GM19455 (cell line): ENCODE results near the gene MYO1C.
"Not testable (repeated sequence)": the region's sequence is repeated elsewhere in the genome, so short reads cannot be mapped to it uniquely, and the experiment has no call there.

ENCODE experiments used
- ATAC-seq: cut with Tn5 transposase; IDR thresholded peaks from one replicate; pipeline ENCODE4 v1.9.1; 2021; ENCODE audit not compliant: unreplicated experiment

Gene MYO1C

DNA sequence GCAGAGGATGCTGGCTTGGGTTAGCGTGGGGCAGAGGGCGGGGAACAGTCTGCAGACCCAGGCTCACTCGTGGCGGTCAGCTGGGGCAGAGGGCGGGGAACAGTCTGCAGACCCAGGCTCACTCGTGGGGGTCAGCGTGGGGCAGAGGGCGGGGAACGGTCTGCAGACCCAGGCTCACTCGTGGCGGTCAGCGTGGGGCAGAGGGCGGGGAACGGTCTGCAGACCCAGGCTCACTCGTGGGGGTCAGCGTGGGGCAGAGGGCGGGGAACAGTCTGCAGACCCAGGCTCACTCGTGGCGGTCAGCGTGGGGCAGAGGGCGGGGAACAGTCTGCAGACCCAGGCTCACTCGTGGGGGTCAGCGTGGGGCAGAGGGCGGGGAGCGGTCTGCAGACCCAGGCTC lies 16.2 kb upstream of the MYO1C start:
- not testable (repeated sequence) for ATAC-seq

DNA sequence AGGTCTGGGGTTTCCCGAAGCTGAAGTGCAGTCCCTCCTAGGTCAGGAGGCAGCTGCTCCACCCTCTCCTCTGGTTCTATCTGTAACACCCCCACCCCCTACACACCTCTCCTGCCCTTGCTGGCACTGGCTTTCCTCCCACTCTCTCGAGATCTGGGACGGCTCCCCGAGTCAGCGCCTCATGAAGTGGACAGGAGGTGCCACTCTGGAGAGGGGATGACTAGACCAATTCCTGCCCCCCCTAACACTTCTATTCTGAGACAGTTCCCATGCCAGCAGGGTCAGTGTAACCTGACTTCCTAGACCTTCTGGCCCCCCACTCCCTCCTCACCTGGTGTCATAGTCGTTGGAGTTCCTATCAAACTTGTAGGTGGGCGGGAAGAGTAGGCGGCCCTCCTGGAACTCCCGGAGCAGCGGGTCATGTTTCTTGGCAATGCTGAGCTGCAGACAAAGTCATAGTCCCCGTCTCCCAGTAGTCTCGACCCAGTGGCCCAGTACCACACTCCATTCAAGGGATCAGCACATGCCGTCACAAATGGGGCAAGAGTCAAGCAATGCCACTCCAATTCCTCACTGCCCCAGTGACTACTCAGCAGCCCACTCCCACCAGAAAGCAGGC lies 14.3 kb upstream of the MYO1C start:
- ATAC-seq, result no peak

DNA sequence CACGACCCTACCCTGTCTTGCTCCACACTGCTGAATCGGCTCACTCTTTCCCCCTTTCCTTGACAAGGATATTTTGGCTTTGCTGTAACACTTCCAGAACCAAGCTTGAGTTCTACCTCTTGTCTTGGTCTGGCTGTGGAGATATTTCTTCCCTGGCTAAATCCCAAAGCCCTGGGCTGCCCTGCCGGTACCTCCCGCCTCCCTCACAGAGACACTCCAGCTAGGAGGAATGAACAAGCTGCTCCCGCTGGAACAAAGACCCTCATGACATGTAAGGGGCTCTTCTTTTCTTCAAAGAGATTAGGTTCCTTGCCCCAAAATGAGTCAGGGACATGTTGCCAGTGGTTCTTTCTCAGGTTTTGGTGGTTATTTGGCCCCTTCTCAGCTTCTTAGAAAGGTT lies 13.1 kb upstream of the MYO1C start:
- no peak for ATAC-seq

DNA sequence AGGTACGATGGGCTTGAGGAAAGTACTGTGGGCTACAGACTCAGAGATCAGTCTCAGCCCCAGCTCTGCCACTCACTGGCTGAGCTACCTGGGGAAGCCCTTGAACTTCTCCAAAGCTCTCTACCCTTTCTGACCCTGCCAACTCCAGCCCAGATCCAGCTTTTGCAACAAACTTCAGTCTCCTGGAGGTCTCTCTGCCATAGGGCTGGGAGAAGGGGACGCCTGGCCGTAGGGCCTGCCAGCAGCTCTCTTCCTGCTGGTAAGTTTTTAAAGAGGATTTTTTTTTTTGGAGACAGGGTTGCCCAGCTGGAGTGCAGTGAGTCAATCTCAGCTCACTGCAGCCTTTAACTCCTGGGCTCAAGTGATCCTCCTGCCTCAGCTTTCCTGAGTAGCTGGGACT lies 12.4 kb upstream of the MYO1C start:
- ATAC-seq, result no peak

DNA sequence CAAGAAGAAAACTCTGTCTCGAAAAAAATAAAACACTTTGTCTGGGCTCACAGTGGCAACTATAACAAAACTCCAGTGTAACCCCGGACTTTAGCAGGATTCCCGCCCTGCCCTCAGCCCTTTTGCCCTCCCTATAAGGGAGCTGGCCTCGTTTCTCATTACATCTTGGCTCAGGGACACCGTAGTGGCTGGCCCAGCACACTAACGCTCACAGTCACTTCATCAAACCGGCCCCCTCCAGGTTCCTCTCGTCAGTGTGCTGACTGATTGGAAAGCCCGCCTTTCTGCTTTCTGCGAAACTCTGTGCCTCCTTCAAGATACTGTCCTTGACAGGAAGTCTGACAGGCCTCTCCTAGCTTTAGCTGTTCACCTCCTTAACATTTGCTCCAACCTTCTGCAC lies 11.2 kb upstream of the MYO1C start:
- no peak for ATAC-seq

DNA sequence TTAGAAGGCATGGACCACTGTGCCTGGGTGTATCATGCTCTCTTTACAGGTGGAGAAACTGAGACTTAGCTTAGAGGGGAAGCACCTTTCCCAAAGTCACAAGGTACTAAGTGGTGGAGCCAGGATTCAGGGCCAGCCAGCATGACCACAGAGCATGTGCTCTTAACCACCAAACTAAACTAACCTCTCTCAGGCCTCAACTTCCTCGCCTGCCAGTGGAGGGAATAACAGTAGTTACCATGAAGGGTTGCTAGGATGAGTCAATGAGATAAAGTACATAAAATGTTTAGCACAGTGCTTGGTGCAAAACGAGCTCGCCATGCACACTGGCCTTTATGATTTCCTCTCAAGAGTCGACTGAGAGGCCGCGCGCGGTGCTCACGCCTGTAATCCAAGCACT lies 6.4 kb upstream of the MYO1C start:
- ATAC-seq, result no peak

- no peak for ATAC-seq
These were observed 5.7 kb upstream of the MYO1C start for GRCh38 chr17:1498233-1498632.

GRCh38 chr17:1497831-1498230 lies 5.3 kb upstream of the MYO1C start:
- ATAC-seq, result no peak

GRCh38 chr17:1496869-1497268 lies 4.4 kb upstream of the MYO1C start:
- no peak for ATAC-seq

GRCh38 chr17:1495265-1495989 lies 2.9 kb upstream of the MYO1C start:
- ATAC-seq, result no peak

DNA sequence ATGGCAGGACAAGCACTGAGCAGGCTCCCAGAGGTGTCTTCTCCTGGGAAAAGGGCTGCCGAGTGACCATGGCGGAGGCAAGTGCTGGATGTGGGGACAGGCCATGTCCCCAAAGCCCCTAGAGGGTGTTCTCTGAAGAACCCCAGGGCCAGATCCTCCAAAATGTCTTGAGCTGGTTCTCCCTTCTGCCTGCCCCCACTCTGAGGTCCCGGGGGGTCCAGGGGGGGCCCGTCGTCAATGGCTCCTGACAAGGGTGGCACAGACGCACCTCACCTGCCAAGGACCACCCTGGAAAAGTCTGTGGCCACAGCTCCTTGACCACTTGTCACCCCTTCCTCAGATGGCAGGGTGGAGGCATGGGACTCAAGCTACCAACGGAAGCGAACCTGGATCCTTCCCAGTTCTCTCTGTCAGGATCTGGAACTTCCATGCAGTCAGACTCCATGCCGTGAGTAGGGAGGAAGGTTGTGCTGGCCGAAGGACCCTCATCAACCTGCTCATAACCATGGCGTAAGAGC lies 2.3 kb upstream of the MYO1C start:
- ATAC-seq, result no peak

DNA sequence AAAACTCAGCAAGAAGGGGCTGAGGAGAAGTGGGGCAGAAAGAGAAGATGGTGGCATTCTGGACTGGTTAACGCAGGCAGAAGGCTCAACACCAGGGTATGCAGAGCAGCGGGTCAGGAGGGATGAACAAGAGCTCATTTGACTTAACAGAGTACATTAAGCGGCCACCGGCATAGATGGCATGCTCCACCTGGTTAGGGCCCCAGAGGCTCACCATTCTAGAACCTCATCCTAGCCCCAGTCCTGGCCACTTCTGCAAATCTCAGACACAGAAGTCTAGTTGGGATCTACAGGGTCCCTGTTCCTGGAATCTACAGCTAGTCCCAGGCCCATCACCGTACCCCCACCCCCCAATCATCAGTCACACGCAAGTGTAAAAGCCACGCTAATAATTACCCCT lies 1.7 kb upstream of the MYO1C start:
- no peak for ATAC-seq

DNA sequence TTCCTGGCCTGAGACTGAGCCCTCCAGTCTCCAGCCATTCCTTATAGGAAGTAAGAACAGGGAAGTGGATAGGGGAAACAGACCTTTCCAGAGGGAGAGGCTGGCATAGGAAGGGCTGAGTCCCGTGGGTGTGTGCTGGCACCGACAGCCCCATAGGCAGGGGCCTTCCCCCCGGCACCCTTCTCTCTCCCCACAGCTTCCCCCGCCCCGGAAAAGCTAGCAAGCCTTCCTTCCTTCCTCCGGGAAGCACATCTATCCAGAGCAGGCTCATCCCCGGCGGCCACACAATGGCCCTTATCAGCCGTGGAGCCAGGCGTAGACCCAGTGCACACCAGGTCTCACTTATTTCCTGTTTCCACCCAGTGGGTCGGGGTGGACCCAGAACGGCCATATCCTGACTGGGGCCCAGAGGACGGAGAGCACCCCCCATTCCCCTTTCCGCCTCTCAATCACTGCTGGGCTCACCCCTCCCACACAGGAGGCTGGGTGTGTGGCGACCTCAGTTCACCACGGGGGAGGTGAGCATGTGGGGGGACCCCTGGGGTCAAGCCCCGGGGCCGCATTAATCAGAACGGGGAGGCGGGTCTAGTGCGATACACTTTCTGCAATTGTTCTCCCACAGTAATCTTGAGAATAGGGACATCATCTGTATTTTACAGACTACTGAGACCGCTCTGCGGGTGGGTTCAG lies 950 bp upstream of the MYO1C start:
- no peak for ATAC-seq

- ATAC-seq, result no peak
These were observed 840 bp downstream of the MYO1C start for GRCh38 chr17:1491443-1492248.

- ATAC-seq, result no peak
These were observed 1.6 kb downstream of the MYO1C start for GRCh38 chr17:1490643-1491442.

DNA sequence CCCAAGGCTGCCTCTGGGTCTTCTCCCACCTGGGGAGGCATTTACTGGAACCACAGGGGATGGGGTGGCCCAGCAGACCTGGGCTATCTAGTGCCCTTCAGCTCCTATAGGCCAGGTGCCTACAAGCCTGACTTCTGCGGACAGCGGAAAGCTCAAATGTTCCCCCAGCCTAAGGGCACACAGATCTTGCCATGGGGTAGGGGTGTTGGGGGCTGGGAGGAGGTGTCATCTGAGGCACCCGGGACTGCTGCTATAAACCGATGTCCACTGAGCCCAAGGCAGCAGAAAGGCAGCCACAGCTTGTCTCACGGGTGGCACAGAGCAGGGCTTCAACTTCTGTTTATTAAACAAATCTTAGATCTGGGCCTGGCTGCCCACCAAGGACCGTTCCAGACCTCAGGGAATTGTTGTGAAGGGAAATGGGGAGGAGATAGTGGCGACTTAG lies 3.6 kb downstream of the MYO1C start:
- no peak for ATAC-seq

DNA sequence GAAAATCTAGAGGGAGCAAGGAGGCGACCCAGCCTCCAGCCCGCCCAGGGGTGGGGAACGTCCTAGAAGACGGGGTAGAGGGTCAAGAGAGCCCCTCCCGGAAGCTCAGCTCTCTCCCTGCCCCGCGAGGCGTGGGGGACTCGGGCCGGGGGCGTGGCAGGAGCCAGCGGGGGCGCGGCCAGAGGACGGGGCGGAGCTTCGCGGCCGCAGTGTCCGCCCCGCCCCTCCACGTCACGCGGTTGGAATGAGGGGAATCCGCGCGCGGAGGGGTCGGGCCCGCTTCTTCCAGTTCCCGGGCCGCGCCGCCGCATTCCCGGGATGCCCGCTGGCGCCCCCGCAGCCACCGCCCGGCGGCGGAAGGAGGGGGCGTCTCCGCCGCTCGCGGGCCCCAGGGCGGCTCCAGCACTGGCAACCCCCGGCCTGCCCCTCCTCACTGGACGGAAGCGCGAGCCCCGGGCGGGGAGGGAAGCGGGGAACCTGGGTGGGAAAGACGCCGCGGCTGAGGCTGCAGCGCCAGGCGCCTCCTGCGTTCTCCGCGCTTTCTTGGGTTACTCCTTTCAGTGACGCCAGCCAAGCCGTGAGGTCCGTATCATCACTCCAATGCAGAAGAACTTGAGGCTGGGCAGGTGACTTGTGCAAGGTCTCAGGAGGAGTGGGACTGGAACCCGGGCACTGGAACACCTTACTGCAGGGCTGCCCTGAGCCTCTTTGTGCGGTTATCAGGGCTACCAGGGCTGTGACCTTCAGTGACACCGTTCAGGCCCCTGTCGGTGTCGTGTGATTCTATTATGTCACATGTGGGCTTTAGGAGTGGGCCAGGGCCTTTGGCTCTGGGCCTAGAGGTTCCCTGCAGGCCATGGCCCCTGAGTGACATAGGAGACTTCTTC lies 4.3 kb downstream of the MYO1C start:
- peak; percentile 36 for ATAC-seq

DNA sequence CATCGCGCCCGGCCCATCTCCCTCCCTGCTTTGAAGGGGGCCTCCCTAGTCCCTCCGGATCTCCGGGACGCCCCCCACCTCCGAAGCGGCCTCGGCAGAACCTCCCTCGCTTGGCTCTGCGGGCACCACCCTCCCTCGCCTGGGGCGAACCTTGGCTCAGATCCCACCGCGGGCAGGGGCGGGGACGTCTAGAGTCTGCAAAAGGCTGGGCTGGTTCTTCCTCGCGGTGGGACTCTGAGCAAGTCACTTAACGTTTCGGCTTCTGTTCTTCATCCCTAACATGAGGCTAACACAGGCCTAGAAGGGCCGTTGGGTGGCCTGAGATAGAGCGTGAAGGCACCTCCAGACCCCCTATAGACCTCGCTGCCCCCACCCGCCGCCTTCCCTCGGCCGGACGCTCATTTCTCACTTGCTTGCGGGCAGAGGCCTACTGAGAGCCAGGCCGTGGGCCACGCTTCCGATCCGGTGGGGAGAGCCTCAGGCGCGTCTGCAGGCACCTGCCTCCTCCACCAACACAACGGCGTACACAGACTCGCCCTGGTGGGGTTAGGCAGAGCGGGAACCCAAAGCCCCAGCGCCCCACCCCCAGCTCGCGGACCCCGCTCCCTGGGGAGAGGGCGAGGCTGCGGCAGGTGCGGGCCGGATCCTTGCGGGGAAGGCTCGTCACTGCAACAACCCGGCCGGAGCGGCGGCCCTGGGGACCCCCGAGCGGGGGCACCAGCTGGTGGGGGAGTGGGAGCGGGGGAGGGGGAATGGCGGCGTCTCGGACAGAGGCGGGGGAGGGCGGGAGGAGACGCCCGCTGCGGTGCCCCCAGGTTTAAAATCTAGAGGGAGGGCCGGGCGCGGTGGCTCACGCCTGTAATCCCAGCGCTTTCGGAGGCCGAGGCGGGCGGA lies 5.4 kb downstream of the MYO1C start:
- no peak for ATAC-seq
